AG04450 (cell line): ENCODE data around the gene MARK2. TPM values are rescaled to one million over a fixed set of nuclear protein-coding genes. Genes with fewer than 3 reads are reported as not detected.

ENCODE experiments used
- CTCF ChIA-PET: fragments of 300-600, 350-600 bp; formaldehyde crosslinking; extraction: SDS; loops from one replicate; lab custom pipeline; 2022; ENCODE audit warnings: antibody characterized with exemption, inconsistent platforms; lab: Charles Lee
- POLR2A ChIA-PET: fragments of 350-600 bp; formaldehyde crosslinking; extraction: SDS; loops from one replicate; lab custom pipeline; 2021; ENCODE audit warnings: antibody characterized with exemption, inconsistent platforms; lab: Yijun Ruan, JAX
- DNase-seq: peaks from one replicate; pipeline ENCODE4 v3.0.0-alpha.2; 2011; ENCODE audit warnings: low read depth, low spot score
- H3K27ac ChIP-seq: one replicate; pipeline ENCODE4 v1.5.1; 2012; ENCODE audit warnings: low read depth, low read length, control low read depth
- H3K27me3 ChIP-seq: one replicate; pipeline ENCODE4 v1.6.0; 2012; ENCODE audit warnings: low read length; ENCODE audit not compliant: control insufficient read depth, insufficient read depth
- H3K4me3 ChIP-seq: 2 replicates; pipeline ENCODE4 v1.5.1; 2011; ENCODE audit warnings: mild to moderate bottlenecking, low read depth, low read length, control low read depth
- H3K9me3 ChIP-seq: 2 replicates; pipeline ENCODE4 v1.5.1; 2012; ENCODE audit warnings: low read length; ENCODE audit not compliant: control insufficient read depth, insufficient read depth
- polyA plus RNA-seq: library from polyadenylated mRNA; depleted of rRNA; stranded (reverse); fragments of >200 nt; gene quantifications from 2 replicates; pipeline ENCODE4 v1.2.3, GENCODE V29; 2011
- TF ChIP-seq, protein P1 (sequence below): IDR thresholded peaks from 2 replicates; pipeline ENCODE4 v1.5.1; 2011; ENCODE audit warnings: low read depth, low read length, control low read depth, inconsistent platforms

Gene MARK2
- polyA plus RNA-seq, 1 experiment, result 16.5 TPM

DNA sequence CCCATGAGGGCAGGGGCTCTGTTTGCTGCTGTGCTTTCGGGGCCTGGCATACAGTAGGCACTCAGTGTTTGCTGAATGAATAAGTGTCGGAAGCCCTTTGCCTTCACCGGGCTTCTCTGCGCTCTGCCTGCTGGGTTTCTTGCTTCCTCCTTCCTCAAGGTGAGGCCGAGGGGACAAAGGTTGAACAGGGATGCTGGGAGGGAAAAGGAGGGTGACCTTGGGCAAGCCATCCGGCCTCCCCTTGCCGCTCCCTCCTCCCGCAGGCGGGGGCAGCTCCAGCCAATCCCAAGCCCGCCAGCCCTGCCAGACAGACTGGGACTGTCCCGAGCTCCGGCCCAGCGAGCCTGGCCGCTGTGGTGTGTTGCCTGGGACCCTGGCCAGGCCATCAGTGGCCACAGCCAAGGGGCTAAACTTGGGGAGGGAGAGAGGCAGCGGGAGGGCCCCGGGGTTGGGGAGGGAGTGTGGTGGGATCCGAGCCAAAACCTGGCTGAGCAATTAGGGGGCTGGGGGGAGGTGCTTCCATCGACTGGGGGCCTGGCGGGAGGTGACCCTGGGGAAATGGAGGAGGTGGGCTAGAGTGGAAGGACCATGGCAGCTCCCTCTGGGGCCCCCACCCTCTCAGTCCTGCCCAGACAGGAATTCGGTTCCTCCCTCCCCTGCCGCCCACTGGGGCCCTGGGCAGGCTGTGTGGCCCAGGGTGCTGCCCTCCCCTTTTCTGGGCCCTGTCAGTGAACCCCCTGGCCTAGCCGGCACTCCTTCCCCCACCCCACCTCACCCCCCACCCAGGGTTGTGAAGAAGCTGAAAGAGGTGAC is 81.4 kb downstream of the MARK2 start:
- no peak for DNase-seq
- TF ChIP-seq, protein P1, sequence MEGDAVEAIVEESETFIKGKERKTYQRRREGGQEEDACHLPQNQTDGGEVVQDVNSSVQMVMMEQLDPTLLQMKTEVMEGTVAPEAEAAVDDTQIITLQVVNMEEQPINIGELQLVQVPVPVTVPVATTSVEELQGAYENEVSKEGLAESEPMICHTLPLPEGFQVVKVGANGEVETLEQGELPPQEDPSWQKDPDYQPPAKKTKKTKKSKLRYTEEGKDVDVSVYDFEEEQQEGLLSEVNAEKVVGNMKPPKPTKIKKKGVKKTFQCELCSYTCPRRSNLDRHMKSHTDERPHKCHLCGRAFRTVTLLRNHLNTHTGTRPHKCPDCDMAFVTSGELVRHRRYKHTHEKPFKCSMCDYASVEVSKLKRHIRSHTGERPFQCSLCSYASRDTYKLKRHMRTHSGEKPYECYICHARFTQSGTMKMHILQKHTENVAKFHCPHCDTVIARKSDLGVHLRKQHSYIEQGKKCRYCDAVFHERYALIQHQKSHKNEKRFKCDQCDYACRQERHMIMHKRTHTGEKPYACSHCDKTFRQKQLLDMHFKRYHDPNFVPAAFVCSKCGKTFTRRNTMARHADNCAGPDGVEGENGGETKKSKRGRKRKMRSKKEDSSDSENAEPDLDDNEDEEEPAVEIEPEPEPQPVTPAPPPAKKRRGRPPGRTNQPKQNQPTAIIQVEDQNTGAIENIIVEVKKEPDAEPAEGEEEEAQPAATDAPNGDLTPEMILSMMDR, result no peak
- Histone ChIP-seq H3K4me3 (no peak overlapping the region), H3K27ac (peak overlapping the region; percentile 61), H3K27me3 (peaks cover 6% of the 10 kb centered on the region), H3K9me3 (peaks cover 9% of the 10 kb centered on the region)
- ChIA-PET CTCF (interaction anchor here (0.6 to 2.0 kb wide), 9 partner anchors 9 to 1373 kb away, joined by 3 to 7 read pairs (median 5); partner anchors contain the start of gene MARK2), POLR2A (interaction anchor here (0.5 to 0.6 kb wide), 2 partner anchors 14 to 111 kb away, joined by 3 to 6 read pairs; no protein-coding TSS in a partner anchor)

DNA sequence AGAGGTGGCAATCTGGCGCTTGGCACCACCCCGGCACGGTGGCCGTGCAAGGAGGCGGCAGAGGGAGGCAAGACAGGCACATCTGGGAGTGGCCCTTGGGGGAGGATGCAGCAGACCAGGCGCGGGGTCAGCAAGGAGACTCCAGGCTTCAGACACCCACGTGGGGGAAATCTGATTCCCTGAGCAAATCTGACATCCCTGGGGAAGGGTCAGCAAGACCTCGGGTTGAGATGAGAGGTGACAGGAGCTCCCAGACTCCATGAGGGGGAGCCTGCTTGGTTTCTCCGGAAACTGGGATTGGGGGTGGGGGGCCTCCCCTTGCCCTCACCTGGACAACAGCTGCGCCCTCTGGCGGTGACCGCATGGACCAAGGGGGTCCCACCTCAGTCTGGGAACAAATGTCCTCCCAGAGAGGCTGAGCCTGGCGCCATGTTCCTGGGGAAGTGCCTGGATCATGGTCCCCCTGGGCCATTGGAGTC is 82.1 kb downstream of the MARK2 start:
- Histone ChIP-seq H3K27ac (no peak overlapping the region), H3K4me3 (no peak overlapping the region), H3K27me3 (peaks cover 6% of the 10 kb centered on the region), H3K9me3 (peaks cover 9% of the 10 kb centered on the region)
- ChIA-PET CTCF (interaction anchor here (0.6 to 2.0 kb wide), 6 partner anchors 8 to 1373 kb away, joined by 3 to 6 read pairs (median 4); partner anchors contain the start of gene MARK2), POLR2A (interaction anchor here (0.6 kb wide), 1 partner anchor 13 kb away, joined by 3 read pairs; no protein-coding TSS in a partner anchor)
- DNase-seq, result no peak
- TF ChIP-seq, protein P1, result peak; percentile 52

DNA sequence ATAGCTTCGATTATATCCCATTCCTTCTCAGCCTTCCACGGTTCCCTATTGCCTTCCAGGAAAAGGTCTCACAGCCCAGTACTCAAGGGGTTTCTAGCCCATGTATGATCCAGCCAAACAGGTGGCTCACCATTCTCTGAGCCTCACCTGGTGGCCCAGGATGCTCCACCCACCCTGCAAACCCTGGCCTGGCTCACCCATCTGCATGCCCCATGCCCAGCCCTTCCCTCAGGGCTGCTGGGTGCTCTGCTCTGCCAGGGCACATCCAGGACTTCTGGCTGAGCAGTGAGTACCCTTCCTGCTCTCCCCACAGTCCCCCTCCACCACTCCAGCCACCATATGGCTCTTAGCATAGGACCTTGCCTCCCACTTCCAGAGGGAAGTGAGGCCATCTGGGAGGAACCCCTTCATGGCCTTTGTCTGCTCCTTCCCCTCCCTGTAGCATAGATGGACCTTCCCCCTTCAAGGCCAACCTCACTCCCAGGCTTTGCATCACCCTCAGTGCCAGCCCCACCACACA is 83.8 kb downstream of the MARK2 start:
- POLR2A ChIA-PET, result no interaction called here
- H3K27me3 ChIP-seq, result peaks cover 10% of the 10 kb centered on the region
- H3K4me3 ChIP-seq, result no peak overlapping the region
- no peak for DNase-seq
- CTCF ChIA-PET, result no interaction called here
- TF ChIP-seq, protein P1, result no peak
- no peak overlapping the region for H3K27ac ChIP-seq
- H3K9me3 ChIP-seq, result peaks cover 9% of the 10 kb centered on the region

DNA sequence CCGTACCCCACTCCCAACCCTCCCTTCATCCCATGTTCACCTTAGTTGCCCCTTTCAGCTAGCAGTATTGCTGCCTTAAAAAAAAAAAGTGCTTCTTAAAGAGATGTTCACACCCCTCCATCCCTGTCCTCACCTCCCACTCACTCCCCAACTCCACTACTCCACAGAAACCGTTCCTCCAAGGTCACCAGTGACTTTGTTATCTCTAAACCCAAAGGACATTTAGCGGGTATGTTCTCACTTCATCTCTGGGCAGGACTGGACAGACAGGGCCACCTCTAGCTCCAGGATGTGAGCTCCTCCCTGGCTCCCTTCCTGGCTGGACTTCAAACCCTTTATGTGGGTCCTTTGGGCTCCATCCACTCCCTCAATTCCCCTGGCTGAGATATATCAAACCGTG is 84.4 kb downstream of the MARK2 start:
- TF ChIP-seq, protein P1, result no peak
- no peak for DNase-seq

DNA sequence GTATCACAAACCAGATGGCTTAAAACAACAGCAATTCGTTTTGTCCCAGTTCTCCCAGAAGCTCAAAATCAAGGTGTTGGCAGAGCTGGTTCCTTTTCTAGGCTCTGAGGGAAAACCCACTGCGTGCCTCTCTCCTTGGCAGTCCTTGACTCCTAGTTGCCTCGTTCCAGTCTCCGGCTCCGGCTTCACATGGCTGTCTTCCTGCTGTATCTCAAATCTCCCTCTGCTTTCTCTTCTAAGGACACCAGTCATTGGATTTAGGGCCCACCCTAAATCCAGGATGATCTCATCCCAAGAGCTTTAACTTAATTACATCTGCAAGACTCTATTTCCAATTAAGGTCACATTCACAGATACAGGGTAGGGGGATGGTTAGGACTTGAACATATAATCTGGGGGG is 90.7 kb downstream of the MARK2 start:
- Histone ChIP-seq H3K27ac (no peak overlapping the region), H3K9me3 (no peaks in the 10 kb centered on the region), H3K4me3 (no peak overlapping the region), H3K27me3 (peaks cover 3% of the 10 kb centered on the region)
- TF ChIP-seq, protein P1, result no peak
- POLR2A ChIA-PET, result no interaction called here
- DNase-seq, result no peak
- CTCF ChIA-PET, result interaction anchor here (1.0 kb wide), 1 partner anchor 9 kb away, joined by 6 read pairs; no protein-coding TSS in a partner anchor

More for the DNA sequence above, 84.4 kb downstream of the MARK2 start:
- peaks cover 10% of the 10 kb centered on the region for H3K27me3 ChIP-seq
- ChIA-PET CTCF (no interaction called here), POLR2A (no interaction called here)
- peaks cover 9% of the 10 kb centered on the region for H3K9me3 ChIP-seq
- no peak overlapping the region for H3K27ac ChIP-seq
- no peak overlapping the region for H3K4me3 ChIP-seq
